ENCODE measurements around the gene TRMU. TPM values are rescaled to one million over a fixed set of nuclear protein-coding genes. Genes with fewer than 3 reads are reported as not detected.
A peak's percentile ranks its signal among the peaks of the same experiment; 100 is the strongest.
"Not testable (repeated sequence)": the region's sequence is repeated elsewhere in the genome, so short reads cannot be mapped to it uniquely, and the experiment has no call there.

TRMU gene
- polyA plus RNA-seq, 4 donors: 30.3 to 64.4 (median 53.3) TPM

GRCh38 chr22:46297151-46297812, 38.2 kb upstream of the TRMU start:
- DNase-seq (ENCODE audit: low read depth in 4 of 4, low spot score in 3 of 4): peak in 1 of 4 donors; percentile 3

DNA sequence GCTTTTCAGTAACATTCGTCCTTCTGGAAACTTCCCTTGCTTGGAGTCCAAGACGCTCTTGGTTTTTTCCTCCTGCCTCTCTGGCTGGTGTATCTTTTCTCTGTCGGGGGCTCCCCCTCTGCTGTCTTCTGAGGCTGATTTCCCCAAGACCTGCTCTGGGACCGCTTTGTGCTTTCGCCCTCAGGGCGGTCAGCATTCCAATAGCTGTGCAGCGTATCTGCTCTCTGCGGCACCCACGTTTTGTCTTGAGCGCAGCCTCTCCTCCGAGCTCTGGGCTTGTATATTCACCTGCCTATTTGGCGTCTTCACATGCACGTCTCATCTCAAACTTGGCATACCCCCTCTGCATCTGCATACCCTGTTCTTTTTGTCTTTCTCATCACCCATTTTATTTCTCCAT, 36.4 kb upstream of the TRMU start:
- DNase-seq (ENCODE audit: low read depth in 4 of 4, low spot score in 3 of 4): no peak

- no peak for DNase-seq (ENCODE audit: low read depth in 4 of 4, low spot score in 3 of 4)
Observed at GRCh38 chr22:46300491-46300890, 35.0 kb upstream of the TRMU start.

DNA sequence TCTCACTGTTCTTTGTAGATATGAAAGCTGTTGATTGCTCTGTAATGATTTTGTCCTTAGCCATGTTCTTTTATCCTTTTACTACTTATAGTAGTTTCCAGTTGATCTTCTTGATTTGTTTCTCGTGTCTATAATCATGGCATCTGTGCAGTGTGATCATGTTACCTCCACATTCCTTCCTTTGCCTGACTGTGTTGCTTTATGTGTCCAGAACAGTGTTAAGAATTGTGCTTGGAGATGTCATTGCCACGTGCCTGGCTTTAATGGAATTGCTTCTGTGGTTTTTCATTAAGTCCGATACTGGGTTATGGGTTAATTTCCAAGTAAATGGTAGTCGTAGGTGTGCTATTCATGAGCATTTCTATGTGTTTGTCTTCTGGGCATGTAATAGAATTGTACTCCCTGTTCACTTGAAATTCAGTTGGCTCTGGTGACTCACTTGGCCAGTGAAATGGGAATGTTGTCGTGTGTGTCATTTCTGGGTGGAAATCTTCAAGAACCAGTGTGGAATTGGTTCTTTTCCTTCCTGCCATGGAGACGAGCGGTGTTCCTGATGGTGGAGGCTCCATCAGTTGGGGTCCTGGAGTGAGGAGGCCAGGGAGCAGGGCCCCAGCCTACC, 32.1 kb upstream of the TRMU start:
- DNase-seq (ENCODE audit: low read depth in 4 of 4, low spot score in 3 of 4): no peak

- no peak for DNase-seq (ENCODE audit: low read depth in 4 of 4, low spot score in 3 of 4)
Observed at GRCh38 chr22:46308283-46308988, 27.1 kb upstream of the TRMU start.

GRCh38 chr22:46309526-46310085, 25.9 kb upstream of the TRMU start:
- no peak for DNase-seq (ENCODE audit: low read depth in 4 of 4, low spot score in 3 of 4)

GRCh38 chr22:46312056-46312455, 23.5 kb upstream of the TRMU start:
- no peak for DNase-seq (ENCODE audit: low read depth in 4 of 4, low spot score in 3 of 4)

- not testable (repeated sequence) for DNase-seq (ENCODE audit: low read depth in 4 of 4, low spot score in 3 of 4)
Observed at GRCh38 chr22:46312848-46313247, 22.7 kb upstream of the TRMU start.

- no peak for DNase-seq (ENCODE audit: low read depth in 4 of 4, low spot score in 3 of 4)
Observed at GRCh38 chr22:46315976-46316375, 19.5 kb upstream of the TRMU start.

GRCh38 chr22:46317646-46318045, 17.9 kb upstream of the TRMU start:
- DNase-seq (ENCODE audit: low read depth in 4 of 4, low spot score in 3 of 4): no peak

DNA sequence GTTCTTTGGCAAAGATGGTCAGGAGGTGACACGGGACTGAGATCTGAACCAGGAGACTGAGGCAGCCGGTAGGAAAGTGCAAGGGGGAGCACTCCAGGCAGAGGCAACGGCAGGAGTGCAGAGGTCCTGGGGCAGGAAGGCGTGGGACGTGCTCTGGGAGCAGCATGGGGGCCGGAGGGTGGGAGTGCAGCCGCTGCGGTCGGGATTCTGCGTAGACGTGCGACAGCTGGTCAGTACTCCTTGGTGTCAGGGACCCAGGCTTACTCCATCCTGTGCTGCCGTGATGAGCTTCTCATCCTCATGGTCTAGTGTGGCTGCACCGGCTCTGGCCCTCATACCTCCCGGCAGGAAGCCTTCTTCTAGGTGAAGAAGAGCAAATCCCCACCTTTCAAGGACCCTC, 16.9 kb upstream of the TRMU start:
- no peak for DNase-seq (ENCODE audit: low read depth in 4 of 4, low spot score in 3 of 4)

DNA sequence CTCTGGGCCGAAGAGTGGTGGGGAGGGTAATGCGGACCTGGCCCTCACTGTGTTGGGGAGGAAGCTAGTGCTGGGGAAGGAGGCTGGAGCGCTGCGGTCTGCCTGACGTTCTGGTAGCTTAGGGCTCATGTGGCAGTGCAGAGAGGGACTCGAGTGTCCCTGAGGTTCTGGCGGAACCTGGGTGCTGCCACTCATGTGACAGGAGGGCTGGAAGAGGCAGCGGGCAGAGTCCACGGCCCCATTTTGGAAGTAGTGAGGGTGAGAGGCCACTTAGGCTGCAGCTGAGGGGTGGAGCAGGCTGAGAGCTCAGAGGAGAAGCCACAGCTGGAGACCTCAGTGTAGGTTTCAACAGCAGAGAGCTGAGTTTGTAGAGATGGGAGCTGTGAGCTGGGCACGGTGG, 16.2 kb upstream of the TRMU start:
- no peak for DNase-seq (ENCODE audit: low read depth in 4 of 4, low spot score in 3 of 4)

GRCh38 chr22:46320166-46320710, 15.3 kb upstream of the TRMU start:
- DNase-seq (ENCODE audit: low read depth in 4 of 4, low spot score in 3 of 4): no peak

DNA sequence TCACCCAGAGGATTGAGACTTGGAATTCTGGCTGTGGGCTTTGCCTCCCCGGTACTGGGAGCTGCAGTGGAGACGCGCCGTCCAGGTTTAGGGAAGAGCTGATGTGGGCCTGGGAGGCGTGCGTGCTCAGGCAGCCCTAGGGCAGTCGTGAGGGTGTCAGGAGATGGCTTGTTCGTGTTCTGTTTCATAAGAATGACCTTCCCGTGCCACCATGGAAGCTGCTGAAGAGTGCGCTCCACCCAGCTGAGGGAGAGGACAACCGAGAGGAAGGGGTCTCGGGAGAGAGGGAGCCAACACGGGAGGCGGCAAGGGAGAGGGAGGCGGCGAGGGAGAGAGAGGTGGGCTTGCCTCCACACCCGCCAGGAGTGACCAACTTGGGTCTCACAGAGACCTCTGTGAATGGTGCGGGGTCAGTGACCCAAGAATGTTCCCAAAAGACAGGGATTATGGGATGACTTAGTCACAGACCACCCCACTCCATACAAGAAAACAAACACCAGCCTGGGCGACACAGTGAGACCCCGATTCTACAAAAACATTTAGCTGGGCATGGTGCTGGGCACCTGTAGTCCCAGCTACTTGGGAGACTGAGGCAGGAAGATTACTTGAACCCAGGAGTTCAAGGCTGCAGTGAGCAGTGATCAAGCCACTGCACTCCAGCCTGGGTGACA, 14.7 kb upstream of the TRMU start:
- no peak for DNase-seq (ENCODE audit: low read depth in 4 of 4, low spot score in 3 of 4)

GRCh38 chr22:46322711-46323110, 12.8 kb upstream of the TRMU start:
- DNase-seq (ENCODE audit: low read depth in 4 of 4, low spot score in 3 of 4): no peak

DNA sequence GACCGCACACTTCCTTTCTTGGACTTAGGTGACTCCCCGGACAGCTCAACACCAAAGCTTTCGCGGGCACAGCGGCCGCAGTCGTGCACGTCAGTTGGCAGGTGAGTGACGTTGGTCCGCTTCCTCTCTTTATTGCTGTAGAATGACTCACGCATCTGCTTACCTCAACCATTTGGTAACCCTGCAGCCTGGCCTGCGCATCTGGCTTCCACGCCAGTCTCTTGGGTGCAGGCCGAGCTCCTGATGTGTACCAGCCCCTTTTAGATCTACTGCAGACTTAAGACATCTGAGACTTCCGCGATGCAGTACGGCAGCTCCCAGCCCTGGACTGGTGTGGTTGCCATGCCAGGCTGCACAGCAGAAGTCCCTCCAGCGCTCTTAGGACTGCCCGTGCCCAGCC, 12.4 kb upstream of the TRMU start:
- DNase-seq (ENCODE audit: low read depth in 4 of 4, low spot score in 3 of 4): no peak

DNA sequence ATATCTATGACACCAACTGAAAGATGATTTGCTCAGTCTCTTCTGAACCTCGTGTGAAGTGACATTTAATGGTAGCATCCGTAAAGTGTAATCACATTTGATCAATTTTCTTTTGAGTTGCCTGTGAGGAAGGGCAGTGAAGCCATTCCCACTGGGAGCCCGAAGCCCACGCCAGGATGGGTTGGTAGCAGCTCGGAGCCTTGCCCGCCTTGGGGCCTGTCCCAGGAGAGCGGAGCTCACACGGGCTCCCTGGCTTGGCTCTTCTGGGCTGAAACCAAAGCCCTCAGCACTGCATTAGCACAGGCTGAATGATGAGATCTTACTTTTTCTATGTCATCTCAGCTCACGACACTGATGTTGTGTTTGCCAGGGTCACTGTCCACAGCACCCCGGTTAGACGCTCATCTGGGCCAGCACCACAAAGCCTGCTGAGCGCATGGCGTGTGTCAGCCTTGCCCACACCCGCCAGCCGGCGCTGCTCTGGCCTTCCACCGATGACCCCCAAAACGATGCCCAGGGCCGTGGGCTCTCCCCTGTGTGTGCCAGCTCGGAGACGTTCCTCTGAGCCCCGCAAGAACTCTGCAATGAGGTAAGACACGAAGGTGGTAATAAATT, 9.3 kb upstream of the TRMU start:
- no peak for DNase-seq (ENCODE audit: low read depth in 4 of 4, low spot score in 3 of 4)

- DNase-seq (ENCODE audit: low read depth in 4 of 4, low spot score in 3 of 4): no peak
Observed at GRCh38 chr22:46327691-46328465, 7.6 kb upstream of the TRMU start.

DNA sequence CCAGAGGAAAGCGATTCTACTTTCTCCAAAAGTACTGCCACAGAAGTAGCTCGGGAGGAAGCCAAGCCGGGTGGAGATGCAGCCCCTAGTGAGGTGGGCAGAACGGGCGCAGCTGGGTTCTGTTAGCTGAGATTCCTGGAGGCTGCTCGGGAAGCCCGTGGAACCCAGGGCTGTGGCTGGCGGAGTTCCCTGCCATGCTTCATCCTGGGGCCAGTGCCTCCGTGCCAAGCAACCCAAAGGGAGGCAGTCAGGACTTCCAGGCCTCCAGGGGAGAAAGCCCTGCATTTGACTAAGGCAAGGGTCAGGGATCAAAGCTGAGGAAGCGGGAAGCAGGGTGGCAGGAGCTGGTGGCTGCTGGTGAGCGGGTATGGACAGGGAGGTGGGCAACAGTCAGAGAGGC, 6.7 kb upstream of the TRMU start:
- DNase-seq (ENCODE audit: low read depth in 4 of 4, low spot score in 3 of 4): no peak

- no peak for DNase-seq (ENCODE audit: low read depth in 4 of 4, low spot score in 3 of 4)
Observed at GRCh38 chr22:46329616-46330015, 5.9 kb upstream of the TRMU start.
